ENCODE measurements around the gene ZNF362. TPM values are rescaled to one million over a fixed set of nuclear protein-coding genes. Genes with fewer than 3 reads are reported as not detected.
"Not testable (repeated sequence)": the region's sequence is repeated elsewhere in the genome, so short reads cannot be mapped to it uniquely, and the experiment has no call there.

The ZNF362 gene
- total RNA-seq, 2 donors from 2014 or later = 3.0 to 14.1 TPM

DNA sequence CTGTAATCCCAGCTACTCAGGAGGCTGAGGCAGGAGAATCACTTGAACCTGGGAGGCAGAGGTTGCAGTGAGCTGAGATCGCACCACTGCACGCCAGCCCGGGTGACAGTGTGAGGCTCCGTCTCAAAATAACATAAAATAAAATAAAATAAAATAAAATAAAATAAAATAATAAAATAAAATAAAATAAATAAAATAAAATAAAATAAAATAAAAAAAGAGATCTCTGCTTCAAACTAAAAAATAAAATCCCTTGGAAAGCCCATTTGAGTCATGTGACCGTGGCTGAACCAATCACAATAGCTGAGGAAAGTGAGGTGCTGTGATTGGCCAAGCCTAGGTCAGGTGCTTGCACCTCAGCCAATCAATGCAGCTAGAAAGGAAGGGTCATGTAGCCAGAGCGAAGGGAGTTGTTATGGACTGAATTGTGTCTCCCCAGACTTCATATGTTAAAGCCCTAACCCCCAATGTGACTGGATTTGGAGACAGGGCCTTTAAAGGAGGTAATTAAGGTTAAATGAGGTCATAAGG is 18.0 kb upstream of the ZNF362 start:
- ATAC-seq; DNase-seq (ENCODE audit: low spot score in 2 of 2); H3K9me3 Mint-ChIP-seq; H3K36me3 Mint-ChIP-seq; H3K27ac Mint-ChIP-seq: not testable (repeated sequence)

DNA sequence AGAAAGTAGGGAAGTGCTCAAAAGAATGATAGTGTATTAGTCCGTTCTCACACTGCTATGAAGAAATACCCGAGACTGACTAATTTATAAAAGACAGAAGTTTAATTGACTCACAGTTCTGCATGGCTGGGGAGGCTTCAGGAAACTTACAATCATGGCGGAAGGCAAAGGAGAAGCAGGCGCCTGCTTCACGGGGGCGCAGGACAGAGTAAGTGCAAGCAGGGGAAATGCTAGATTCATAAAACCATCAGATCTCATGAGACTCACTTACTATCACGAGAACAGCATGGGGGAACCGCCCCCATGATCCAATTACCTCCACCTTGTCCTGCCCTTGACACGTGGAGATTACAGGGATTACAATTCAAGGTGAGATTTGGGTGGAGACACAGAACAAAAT is 16.9 kb upstream of the ZNF362 start:
- DNase-seq (ENCODE audit: low spot score in 2 of 2) = peak in 1 of 2 donors; percentile 1
- not testable (repeated sequence) for H3K27ac Mint-ChIP-seq, H3K36me3 Mint-ChIP-seq, ATAC-seq, H3K9me3 Mint-ChIP-seq

DNA sequence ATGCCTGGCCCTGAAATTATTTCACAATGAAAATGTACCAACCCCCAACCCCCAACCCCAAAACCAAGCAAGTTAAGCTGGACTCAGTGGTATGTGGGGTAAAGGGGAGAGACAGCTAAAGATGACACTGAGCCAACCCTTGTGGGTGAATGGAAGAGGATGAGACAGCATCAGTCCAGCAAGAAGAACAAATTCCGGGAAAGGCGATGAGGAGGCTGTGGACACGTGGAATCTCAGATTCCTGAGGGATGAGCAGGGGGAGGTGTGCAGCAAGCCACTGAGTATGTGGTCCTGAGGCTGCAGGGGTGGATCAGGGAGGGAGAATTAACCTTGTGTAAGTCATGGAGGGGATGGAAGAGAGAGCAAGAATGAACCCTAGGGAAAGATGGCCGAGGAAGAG is 14.4 kb upstream of the ZNF362 start:
- Mint-ChIP-seq H3K36me3 (no peaks in the 10 kb centered on the region), H3K27ac (no peak overlapping the region), H3K9me3 (no peaks in the 10 kb centered on the region)
- ATAC-seq = no peak
- DNase-seq (ENCODE audit: low spot score in 2 of 2) = no peak

DNA sequence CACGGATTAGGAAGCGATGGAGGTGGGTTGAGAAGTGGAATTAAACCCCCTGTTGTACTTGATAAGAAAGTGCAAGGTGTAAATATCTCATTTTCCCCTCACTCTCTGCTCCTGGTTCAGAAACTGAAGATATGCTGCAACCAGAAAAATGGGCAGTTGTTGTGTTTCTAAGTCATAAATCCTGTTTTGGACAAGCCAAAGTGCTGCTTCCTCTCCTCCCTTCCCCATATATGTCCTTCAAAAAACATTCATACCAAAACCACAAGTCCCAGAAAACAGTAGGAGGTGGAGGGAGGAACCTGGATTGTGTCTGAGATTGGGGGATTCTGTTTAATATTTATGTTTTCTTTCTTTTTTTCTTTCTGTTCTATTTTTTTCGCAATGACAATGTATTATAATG is 13.6 kb upstream of the ZNF362 start:
- Mint-ChIP-seq H3K9me3 (no peaks in the 10 kb centered on the region), H3K36me3 (no peaks in the 10 kb centered on the region), H3K27ac (no peak overlapping the region)
- ATAC-seq (no peak), DNase-seq (ENCODE audit: low spot score in 2 of 2) (no peak)

DNA sequence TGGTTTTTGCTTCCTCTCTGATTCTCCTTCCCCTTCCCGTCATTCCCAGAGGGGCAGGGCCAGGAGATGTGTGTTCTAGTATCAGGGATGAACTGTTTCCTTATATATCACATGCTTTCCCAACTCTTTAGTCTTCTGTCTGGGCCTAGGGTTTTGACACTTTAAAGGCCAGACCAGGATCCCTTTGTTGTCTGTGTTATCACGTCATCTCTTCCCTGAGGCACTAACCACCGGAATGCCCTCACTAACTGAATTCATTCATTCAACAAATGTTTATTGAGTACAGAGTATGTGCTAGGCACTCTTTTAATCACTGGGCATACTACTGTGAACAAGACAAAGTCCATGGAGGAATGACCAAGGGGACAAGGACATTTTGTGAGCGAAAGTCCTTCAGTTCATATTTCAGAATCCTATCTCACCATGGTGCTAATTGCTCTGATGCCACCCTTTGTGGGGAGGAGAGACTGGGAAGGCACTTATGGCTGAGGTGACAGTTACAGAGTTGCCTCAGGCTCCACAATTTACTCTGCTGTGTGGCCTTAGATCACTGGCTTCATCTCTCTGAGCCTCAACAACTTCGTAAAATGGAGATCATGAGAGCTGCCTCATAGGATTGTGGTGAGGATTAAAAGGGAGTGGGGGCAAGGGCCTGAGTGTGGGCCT is 12.0 kb upstream of the ZNF362 start:
- DNase-seq (ENCODE audit: low spot score in 2 of 2) (no peak), ATAC-seq (no peak)
- Mint-ChIP-seq H3K9me3 (no peaks in the 10 kb centered on the region), H3K27ac (no peak overlapping the region), H3K36me3 (no peaks in the 10 kb centered on the region)

DNA sequence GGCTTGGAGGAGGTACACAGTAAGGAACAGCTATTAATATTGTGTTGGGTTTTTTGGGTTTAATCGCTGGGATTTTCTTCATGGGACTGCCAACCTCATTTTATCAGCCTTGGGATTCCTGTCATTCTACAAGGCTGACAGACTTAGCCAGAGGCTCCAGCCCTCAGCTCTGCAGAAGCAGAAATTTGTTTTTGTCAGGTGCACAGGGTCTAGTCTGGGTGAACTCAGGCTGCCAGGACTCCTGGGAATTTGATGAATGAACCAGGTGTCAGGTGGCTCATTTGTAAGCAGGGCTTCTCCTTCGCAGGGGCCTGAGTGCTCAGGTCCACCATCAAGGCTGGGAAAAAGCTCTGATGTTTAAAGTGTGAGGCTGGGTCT is 11.5 kb upstream of the ZNF362 start:
- DNase-seq (ENCODE audit: low spot score in 2 of 2) (no peak), ATAC-seq (no peak)
- no peak overlapping the region for H3K27ac Mint-ChIP-seq
- no peaks in the 10 kb centered on the region for H3K36me3 Mint-ChIP-seq
- no peaks in the 10 kb centered on the region for H3K9me3 Mint-ChIP-seq

DNA sequence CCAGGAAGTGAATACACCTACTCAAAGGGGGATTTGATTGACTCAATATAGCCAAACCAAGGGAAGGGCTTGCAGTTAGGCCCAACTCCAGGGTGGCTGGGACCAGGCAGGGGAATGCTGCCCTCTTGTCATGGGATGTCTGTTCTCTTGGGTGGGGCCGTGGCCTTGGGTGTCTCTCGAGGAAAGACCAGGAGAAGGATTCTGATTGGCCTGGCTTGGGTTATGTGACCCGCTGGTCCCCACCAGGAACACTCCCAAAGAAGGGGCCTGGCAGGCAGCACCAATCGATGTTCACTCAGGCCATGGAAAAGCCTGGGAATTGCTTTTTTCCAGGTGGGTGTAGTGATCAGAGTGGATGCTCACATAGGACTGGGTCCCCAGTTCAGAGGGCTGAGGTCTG is 10.1 kb upstream of the ZNF362 start:
- Mint-ChIP-seq H3K36me3 (no peaks in the 10 kb centered on the region), H3K9me3 (no peaks in the 10 kb centered on the region), H3K27ac (no peak overlapping the region)
- no peak for ATAC-seq
- no peak for DNase-seq (ENCODE audit: low spot score in 2 of 2)

DNA sequence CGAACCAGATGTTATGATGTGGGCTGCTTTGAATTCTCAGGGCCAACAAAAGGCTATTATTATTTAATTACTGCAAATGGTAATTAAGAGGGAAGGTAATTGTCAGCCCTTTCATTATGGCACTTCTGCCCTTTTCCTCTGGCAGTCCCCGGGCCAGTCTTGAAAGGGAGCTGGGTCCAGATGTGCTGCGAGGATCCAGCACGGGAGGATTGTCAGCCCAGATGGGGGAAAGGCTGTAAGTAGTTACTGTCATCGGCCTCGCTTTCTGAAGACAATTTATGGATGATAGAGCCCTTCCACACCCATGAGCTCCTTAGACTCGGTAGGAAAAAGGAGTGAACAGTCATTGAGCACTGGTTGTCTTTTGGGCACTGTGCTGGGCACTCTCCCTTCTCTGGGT is 8.7 kb upstream of the ZNF362 start:
- ATAC-seq (no peak), DNase-seq (ENCODE audit: low spot score in 2 of 2) (no peak)
- no peak overlapping the region for H3K27ac Mint-ChIP-seq
- no peaks in the 10 kb centered on the region for H3K36me3 Mint-ChIP-seq
- peaks cover 0 to 5% of the 10 kb centered on the region in 2 donors for H3K9me3 Mint-ChIP-seq

DNA sequence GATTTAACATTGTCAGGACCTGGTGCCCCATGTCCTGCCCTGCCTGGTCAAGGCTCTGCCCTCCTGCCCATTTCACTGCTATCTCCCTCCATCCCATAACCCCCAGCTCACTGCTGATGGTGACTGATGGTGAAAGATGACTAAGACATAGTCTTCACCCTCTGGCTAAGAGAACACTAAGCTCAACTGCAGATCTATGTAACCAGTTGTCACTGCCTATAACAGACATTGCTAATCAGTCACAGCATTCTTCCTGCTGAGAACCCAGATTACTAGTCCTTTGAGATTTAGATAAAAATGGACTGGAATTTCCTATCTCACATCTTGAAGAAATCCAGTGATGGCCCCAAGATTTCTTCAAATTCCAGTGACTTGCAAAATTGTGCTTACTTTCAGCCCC is 8.0 kb upstream of the ZNF362 start:
- DNase-seq (ENCODE audit: low spot score in 2 of 2) (no peak), ATAC-seq (no peak)
- H3K27ac Mint-ChIP-seq = peak overlapping the region in 1 of 2 donors; percentile 17
- H3K36me3 Mint-ChIP-seq = no peaks in the 10 kb centered on the region
- H3K9me3 Mint-ChIP-seq = peaks cover 0 to 5% of the 10 kb centered on the region in 2 donors

DNA sequence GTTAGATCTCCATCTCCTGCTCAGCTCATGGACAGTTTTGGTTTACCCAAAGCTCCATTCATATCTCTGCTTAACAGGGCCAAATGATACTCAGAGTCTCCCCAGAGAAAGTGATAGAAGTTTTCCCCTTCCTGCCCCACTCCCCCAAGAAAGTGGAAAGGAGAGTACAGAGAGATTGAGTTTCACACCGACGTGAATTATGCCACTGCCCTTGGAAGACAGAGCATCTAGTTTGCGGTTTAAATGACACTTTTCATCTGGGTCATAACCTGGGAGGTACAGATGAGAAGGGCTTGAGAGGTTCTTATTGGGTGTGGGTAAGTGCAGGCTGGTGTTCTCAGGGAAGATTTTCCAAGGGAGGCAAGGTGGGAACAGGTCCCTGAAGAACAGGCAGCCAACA is 6.9 kb upstream of the ZNF362 start:
- peaks cover 0 to 5% of the 10 kb centered on the region in 2 donors for H3K9me3 Mint-ChIP-seq
- DNase-seq (ENCODE audit: low spot score in 2 of 2) (no peak), ATAC-seq (no peak)
- no peak overlapping the region for H3K27ac Mint-ChIP-seq
- H3K36me3 Mint-ChIP-seq = no peaks in the 10 kb centered on the region

DNA sequence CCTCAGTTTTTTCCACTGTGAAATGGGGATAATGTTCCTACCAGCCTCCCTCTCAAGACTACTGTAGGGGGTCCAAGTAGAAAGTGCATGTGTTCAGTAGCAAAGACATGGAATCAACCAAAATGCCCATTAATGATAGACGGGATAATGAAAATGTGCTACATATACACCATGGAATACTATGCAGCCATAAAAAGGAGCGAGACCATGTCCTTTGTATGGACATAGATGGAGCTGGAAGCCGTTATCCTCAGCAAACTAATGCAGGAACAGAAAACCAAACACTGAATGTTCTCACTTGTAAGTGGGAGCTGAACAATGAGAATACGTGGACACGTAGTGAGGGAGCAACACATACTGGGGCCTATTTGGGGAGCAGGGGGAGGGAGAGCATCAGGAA is 6.1 kb upstream of the ZNF362 start:
- H3K27ac Mint-ChIP-seq = no peak overlapping the region
- DNase-seq (ENCODE audit: low spot score in 2 of 2) (no peak), ATAC-seq (no peak)
- no peaks in the 10 kb centered on the region for H3K36me3 Mint-ChIP-seq
- H3K9me3 Mint-ChIP-seq = peaks cover 0 to 5% of the 10 kb centered on the region in 2 donors

DNA sequence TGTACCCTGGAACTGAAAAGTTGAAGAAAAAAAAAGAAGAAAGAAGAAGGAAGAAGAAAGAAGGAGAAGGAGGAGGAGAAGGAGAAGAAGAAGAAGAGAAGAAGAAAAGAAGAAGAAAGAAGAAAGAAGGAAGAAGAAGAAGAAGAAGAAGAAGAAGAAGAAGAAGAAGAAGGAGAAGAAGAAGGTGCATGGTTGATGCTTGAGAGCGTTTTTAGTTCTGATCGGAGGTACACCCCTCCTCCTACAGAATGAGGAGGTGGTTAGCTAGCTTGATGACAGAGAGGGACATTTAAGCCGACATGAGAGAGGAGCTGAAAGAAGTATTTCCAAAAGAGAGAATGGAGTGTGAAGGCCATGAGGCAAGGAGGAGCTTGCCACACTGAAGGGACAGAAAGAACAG is 5.6 kb upstream of the ZNF362 start:
- DNase-seq (ENCODE audit: low spot score in 2 of 2) (no peak), ATAC-seq (no peak)
- Mint-ChIP-seq H3K9me3 (peaks cover 0 to 5% of the 10 kb centered on the region in 2 donors), H3K36me3 (no peaks in the 10 kb centered on the region), H3K27ac (no peak overlapping the region)

DNA sequence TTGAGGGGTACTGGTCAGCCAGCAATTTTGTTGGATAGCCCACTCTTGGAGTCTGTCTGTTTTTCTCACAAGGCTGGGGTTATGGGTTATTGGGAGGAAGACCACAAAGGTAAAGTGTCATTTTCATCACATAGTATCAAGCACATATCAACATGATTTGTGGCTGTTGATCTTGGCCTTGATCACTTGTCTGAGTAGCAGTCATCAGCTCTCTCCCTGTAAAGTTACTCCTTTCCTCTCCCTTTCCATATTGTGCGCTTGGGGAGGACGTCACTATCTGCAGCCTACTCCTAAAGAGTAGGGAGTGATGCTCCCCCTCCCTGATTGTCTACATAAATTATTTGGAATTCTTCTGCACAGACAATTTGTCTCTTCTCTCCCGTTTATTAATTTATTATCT is 1.8 kb upstream of the ZNF362 start:
- ATAC-seq = no peak
- peak overlapping the region in 1 of 2 donors; percentile 51 for H3K27ac Mint-ChIP-seq
- peaks cover 5 to 6% of the 10 kb centered on the region in 2 donors for H3K36me3 Mint-ChIP-seq
- DNase-seq (ENCODE audit: low spot score in 2 of 2) = no peak
- peaks cover 0 to 5% of the 10 kb centered on the region in 2 donors for H3K9me3 Mint-ChIP-seq

DNA sequence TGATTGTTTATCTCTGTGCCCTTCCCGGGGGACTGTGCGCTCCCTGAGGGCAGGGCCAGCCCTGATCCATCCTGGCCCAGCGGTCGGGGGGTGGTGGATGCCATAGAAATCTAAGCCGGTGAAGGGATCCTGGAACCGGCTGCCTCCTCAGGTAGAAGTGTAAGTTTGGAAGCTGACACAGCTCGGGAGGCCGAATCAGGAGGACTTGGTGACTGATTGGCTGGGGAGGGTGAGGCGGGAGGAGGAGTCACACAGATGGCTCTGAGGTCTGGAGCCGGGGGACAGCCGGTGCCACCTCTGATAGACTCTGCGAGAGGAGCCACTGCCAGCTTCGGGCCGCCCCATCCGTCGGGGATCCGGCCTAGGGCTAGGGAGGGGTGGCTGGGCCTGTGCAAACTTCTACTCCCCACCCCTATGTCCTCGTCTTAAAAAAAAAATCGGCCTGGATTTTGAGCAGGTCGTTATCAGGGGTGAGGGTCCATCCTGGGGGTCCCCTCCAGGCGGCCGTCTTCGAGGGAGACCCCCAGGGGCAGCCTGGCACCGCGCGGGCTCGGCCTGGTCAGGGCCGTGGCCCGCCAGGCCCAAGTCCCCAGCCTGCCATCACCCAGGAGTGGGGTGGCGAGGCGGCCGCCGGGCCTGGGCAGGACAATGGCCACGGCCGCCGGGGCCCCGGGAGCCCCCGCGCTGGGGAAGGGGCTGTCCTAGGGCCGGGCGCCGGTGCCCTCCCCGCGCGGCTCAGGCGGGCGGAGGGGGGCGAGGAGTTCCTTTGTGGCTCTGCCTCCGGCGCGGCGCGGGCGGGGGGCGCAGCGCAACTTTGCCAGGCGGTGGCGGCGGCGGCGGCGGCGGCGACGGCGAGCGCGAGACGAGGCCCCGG is 708 bp upstream of the ZNF362 start:
- peak; percentile 61 to 77 for ATAC-seq
- H3K27ac Mint-ChIP-seq = peak overlapping the region in 1 of 2 donors; percentile 15
- DNase-seq (ENCODE audit: low spot score in 2 of 2) = peak; percentile 50 to 67

DNA sequence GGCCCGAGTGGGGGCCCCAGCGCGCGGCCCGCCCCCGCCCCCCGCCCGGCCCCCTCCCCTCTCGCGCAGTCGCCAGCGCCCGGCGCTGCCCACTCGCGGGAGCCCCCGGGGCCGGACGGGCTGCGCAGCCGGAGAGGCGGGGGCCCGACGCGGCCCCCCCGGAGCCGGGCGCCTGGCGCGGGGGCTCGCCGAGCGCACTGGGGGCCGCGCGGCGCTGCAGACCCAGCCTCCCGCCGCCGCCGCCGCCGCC is 146 bp upstream of the ZNF362 start:
- DNase-seq (ENCODE audit: low spot score in 2 of 2) = no peak
- H3K27ac Mint-ChIP-seq = no peak overlapping the region
- peaks cover 5 to 6% of the 10 kb centered on the region in 2 donors for H3K36me3 Mint-ChIP-seq
- ATAC-seq = no peak
- peaks cover 0 to 5% of the 10 kb centered on the region in 2 donors for H3K9me3 Mint-ChIP-seq

More for the DNA sequence above, 708 bp upstream of the ZNF362 start:
- peaks cover 5 to 6% of the 10 kb centered on the region in 2 donors for H3K36me3 Mint-ChIP-seq
- peaks cover 0 to 5% of the 10 kb centered on the region in 2 donors for H3K9me3 Mint-ChIP-seq

DNA sequence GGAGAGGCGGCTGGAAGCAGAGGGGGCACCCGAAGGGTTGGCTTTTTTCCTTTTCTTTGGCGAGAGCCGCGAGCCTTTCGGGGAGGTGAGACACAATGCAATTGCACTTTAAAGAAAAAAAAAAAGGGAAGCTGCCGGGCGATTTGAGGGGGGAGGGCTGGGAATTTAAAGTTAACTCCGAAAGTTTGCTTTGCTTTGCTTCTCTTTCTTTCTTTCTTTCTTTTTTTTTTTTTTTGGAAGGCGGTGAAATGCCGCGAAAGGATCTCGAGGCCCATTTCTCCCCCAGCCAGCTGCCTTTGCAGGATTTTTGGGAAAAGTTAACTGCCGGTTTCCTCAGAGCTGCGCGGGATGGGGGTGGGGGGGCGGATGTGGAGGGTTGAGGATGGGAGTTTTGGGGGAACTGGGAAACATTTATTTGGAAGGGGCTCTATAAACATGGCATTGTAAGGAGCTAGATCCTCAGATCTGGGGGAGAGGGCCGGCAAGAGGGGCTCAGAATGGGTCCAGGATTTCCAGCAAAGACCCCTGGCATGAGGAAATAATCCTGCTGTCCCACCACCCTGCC is 997 bp downstream of the ZNF362 start:
- DNase-seq (ENCODE audit: low spot score in 2 of 2) = no peak
- peak overlapping the region; percentile 80 to 98 for H3K27ac Mint-ChIP-seq
- no peaks in the 10 kb centered on the region for H3K9me3 Mint-ChIP-seq
- peaks cover 5 to 6% of the 10 kb centered on the region in 2 donors for H3K36me3 Mint-ChIP-seq
- ATAC-seq = no peak

All from activated naive CD4-positive, alpha-beta T cell treated with anti-CD3 and anti-CD28 coated beads, Interleukin-2, amount 50 U/mL, for 72 hours (primary cell).